ENCODE data around the gene BGN.

The BGN gene

GRCh38 chrX:153462291-153462690, 32.5 kb upstream of the BGN start:
- no peak for DNase-seq

- no peak for DNase-seq
Observed at GRCh38 chrX:153463031-153463430, 31.7 kb upstream of the BGN start.

- DNase-seq, result no peak
Observed at GRCh38 chrX:153463556-153463955, 31.2 kb upstream of the BGN start.

GRCh38 chrX:153464116-153464515, 30.7 kb upstream of the BGN start:
- DNase-seq, result no peak

GRCh38 chrX:153465691-153466380, 28.9 kb upstream of the BGN start:
- DNase-seq, result no peak

- DNase-seq, result no peak
Observed at GRCh38 chrX:153468008-153468580, 26.7 kb upstream of the BGN start.

- DNase-seq, result peak; percentile 39 to 49
Observed at GRCh38 chrX:153469811-153470410, 24.9 kb upstream of the BGN start.

- DNase-seq, result peak; percentile 85 to 86
Observed at GRCh38 chrX:153470411-153471363, 24.1 kb upstream of the BGN start, which contains the start of gene HAUS7. Gene HAUS7 (minus strand): TSS chrX:153470576. CDS start chrX:153470557, 19 bp downstream.

GRCh38 chrX:153471663-153472280, 23.0 kb upstream of the BGN start:
- DNase-seq, result no peak

GRCh38 chrX:153473126-153473525, 21.7 kb upstream of the BGN start:
- DNase-seq, result no peak

- no peak for DNase-seq
Observed at GRCh38 chrX:153474266-153474665, 20.5 kb upstream of the BGN start.

GRCh38 chrX:153474718-153475117, 20.1 kb upstream of the BGN start:
- DNase-seq, result peak; percentile 33 to 51

- no peak for DNase-seq
Observed at GRCh38 chrX:153475271-153475670, 19.5 kb upstream of the BGN start.

- no peak for DNase-seq
Observed at GRCh38 chrX:153475751-153476281, 19.0 kb upstream of the BGN start.

GRCh38 chrX:153476666-153477363, 18.0 kb upstream of the BGN start:
- no peak for DNase-seq

GRCh38 chrX:153477364-153477857, 17.4 kb upstream of the BGN start:
- DNase-seq, result no peak

- no peak for DNase-seq
Observed at GRCh38 chrX:153477901-153478300, 16.9 kb upstream of the BGN start.

- no peak for DNase-seq
Observed at GRCh38 chrX:153478746-153479145, 16.0 kb upstream of the BGN start.

- DNase-seq, result no peak
Observed at GRCh38 chrX:153481043-153481442, 13.7 kb upstream of the BGN start.

- no peak for DNase-seq
Observed at GRCh38 chrX:153482376-153483015, 12.3 kb upstream of the BGN start.

All from stimulated activated CD4-positive, alpha-beta T cell treated with anti-CD3 and anti-CD28 coated beads, Interleukin-2, amount 100 ng/mL, for 24 hours (primary cell).